HEK293 (cell line): ENCODE data around the gene NEIL3.

Source experiments
- CTCF ChIA-PET: fragments of 350-600 bp; formaldehyde crosslinking; extraction: SDS; loops from one replicate; lab custom pipeline; 2021; ENCODE audit warnings: antibody characterized with exemption; lab: Yijun Ruan, JAX
- POLR2A ChIA-PET: fragments of 300-600 bp; formaldehyde crosslinking; extraction: SDS; loops from one replicate; lab custom pipeline; 2020; ENCODE audit warnings: antibody characterized with exemption, inconsistent platforms; lab: Yijun Ruan, JAX
- H3K27ac ChIP-seq: fragments of 200-500 bp; sonication (Bioruptor generic); 2 replicates; pipeline ENCODE4 v1.5.1; 2014; ENCODE audit warnings: low read depth, low read length, control low read depth, inconsistent platforms; ENCODE audit errors: extremely low read depth
- H3K36me3 ChIP-seq, 2 experiments: fragments of 200-500 bp in 1 of 2; sonication (Bioruptor generic) in 1 of 2; 1 replicate in 1 of 2; 2 replicates in 1 of 2; pipeline ENCODE4 v1.5.1; 2014 to 2017; ENCODE audit warnings: inconsistent platforms in 2 of 2, low read length in 2 of 2; ENCODE audit not compliant: control insufficient read depth in 2 of 2, insufficient read depth in 1 of 2
- H3K4me1 ChIP-seq: fragments of 200-500 bp; sonication (Bioruptor generic); 2 replicates; pipeline ENCODE4 v1.5.1; 2014; ENCODE audit warnings: mild to moderate bottlenecking, low read length, inconsistent platforms; ENCODE audit not compliant: control insufficient read depth, insufficient read depth
- H3K4me3 ChIP-seq: 2 replicates; pipeline ENCODE4 v1.5.1; 2011; ENCODE audit warnings: low read depth, mild to moderate bottlenecking, control low read depth, low read length, moderate library complexity
- H3K9me3 ChIP-seq: fragments of 200-500 bp; sonication (Bioruptor generic); 2 replicates; pipeline ENCODE4 v1.5.1; 2014; ENCODE audit warnings: low read depth, low read length, inconsistent platforms; ENCODE audit not compliant: control insufficient read depth, insufficient read depth
- FEZF1 ChIP-seq: fragments of 450-650 bp; formaldehyde crosslinking; IDR thresholded peaks from 2 replicates; pipeline ENCODE4 v1.5.1; 2016; ENCODE audit warnings: missing biosample characterization, missing genetic modification characterization
- HOXD13 ChIP-seq: sonication (generic); formaldehyde crosslinking; IDR thresholded peaks from 2 replicates; pipeline ENCODE4 v1.8.0; 2022; ENCODE audit warnings: missing genetic modification reagents, borderline replicate concordance
- MZF1 ChIP-seq: fragments of 450-650 bp; formaldehyde crosslinking; IDR thresholded peaks from 2 replicates; pipeline ENCODE4 v1.5.1; 2017; ENCODE audit warnings: missing biosample characterization, missing genetic modification characterization, borderline replicate concordance
- SP7 ChIP-seq: fragments of 450-650 bp; formaldehyde crosslinking; IDR thresholded peaks from 2 replicates; pipeline ENCODE4 v1.5.1; 2016; ENCODE audit warnings: missing biosample characterization, missing genetic modification characterization
- ZNF174 ChIP-seq: fragments of 450-650 bp; formaldehyde crosslinking; IDR thresholded peaks from 2 replicates; pipeline ENCODE4 v1.5.0; 2017; ENCODE audit warnings: missing biosample characterization, mild to moderate bottlenecking, missing genetic modification characterization
- ZNF175 ChIP-seq: fragments of 450-650 bp; formaldehyde crosslinking; IDR thresholded peaks from 2 replicates; pipeline ENCODE4 v1.5.1; 2016; ENCODE audit warnings: missing biosample characterization, missing genetic modification characterization
- ZNF211 ChIP-seq: fragments of 450-650 bp; formaldehyde crosslinking; IDR thresholded peaks from 2 replicates; pipeline ENCODE4 v1.5.1; 2016; ENCODE audit warnings: low read depth, missing biosample characterization, missing genetic modification characterization
- ZNF214 ChIP-seq: fragments of 450-650 bp; formaldehyde crosslinking; IDR thresholded peaks from 2 replicates; pipeline ENCODE4 v1.5.1; 2017; ENCODE audit warnings: missing biosample characterization, mild to moderate bottlenecking, missing genetic modification characterization, borderline replicate concordance
- ZNF302 ChIP-seq: fragments of 450-650 bp; formaldehyde crosslinking; IDR thresholded peaks from 2 replicates; pipeline ENCODE4 v1.5.1; 2016; ENCODE audit warnings: missing biosample characterization, missing genetic modification characterization, low read depth
- ZNF324 ChIP-seq: fragments of 450-650 bp; formaldehyde crosslinking; IDR thresholded peaks from 2 replicates; pipeline ENCODE4 v1.5.1; 2016; ENCODE audit warnings: missing biosample characterization, missing genetic modification characterization
- ZNF629 ChIP-seq: fragments of 450-650 bp; formaldehyde crosslinking; IDR thresholded peaks from 2 replicates; pipeline ENCODE4 v1.5.1; 2017; ENCODE audit warnings: missing biosample characterization, missing genetic modification characterization
- ZNF658 ChIP-seq: fragments of 450-650 bp; formaldehyde crosslinking; IDR thresholded peaks from 2 replicates; pipeline ENCODE4; 2016; ENCODE audit warnings: missing biosample characterization, missing genetic modification characterization
- ZNF747 ChIP-seq: fragments of 450-650 bp; formaldehyde crosslinking; IDR thresholded peaks from 2 replicates; pipeline ENCODE4 v1.5.1; 2016; ENCODE audit warnings: missing biosample characterization, missing genetic modification characterization
- ZNF785 ChIP-seq: fragments of 450-650 bp; formaldehyde crosslinking; IDR thresholded peaks from 2 replicates; pipeline ENCODE4 v1.5.1; 2016; ENCODE audit warnings: missing biosample characterization, missing genetic modification characterization
- ZNF792 ChIP-seq: fragments of 450-650 bp; formaldehyde crosslinking; IDR thresholded peaks from 2 replicates; pipeline ENCODE4 v1.5.1; 2016; ENCODE audit warnings: missing biosample characterization, missing genetic modification characterization
- TF ChIP-seq, protein P1 (sequence below): fragments of 450-650 bp; formaldehyde crosslinking; IDR thresholded peaks from 2 replicates; pipeline ENCODE4 v1.5.1; 2016; ENCODE audit warnings: missing biosample characterization, missing genetic modification characterization
- TF ChIP-seq, protein P2 (sequence below): fragments of 450-650 bp; formaldehyde crosslinking; IDR thresholded peaks from 2 replicates; pipeline ENCODE4 v1.5.1; 2016; ENCODE audit warnings: missing biosample characterization, missing genetic modification characterization, borderline replicate concordance
- TF ChIP-seq, protein P3 (sequence below): fragments of 450-650 bp; formaldehyde crosslinking; IDR thresholded peaks from 2 replicates; pipeline ENCODE4 v1.5.1; 2016; ENCODE audit warnings: missing biosample characterization, missing genetic modification characterization
- TF ChIP-seq, protein P4 (sequence below): fragments of 450-650 bp; formaldehyde crosslinking; IDR thresholded peaks from 2 replicates; pipeline ENCODE4 v1.5.1; 2016; ENCODE audit warnings: missing biosample characterization, missing genetic modification characterization
- TF ChIP-seq, protein P5 (sequence below): fragments of 450-650 bp; formaldehyde crosslinking; IDR thresholded peaks from 2 replicates; pipeline ENCODE4 v1.5.1; 2016; ENCODE audit warnings: missing biosample characterization, missing genetic modification characterization

NEIL3 gene

DNA sequence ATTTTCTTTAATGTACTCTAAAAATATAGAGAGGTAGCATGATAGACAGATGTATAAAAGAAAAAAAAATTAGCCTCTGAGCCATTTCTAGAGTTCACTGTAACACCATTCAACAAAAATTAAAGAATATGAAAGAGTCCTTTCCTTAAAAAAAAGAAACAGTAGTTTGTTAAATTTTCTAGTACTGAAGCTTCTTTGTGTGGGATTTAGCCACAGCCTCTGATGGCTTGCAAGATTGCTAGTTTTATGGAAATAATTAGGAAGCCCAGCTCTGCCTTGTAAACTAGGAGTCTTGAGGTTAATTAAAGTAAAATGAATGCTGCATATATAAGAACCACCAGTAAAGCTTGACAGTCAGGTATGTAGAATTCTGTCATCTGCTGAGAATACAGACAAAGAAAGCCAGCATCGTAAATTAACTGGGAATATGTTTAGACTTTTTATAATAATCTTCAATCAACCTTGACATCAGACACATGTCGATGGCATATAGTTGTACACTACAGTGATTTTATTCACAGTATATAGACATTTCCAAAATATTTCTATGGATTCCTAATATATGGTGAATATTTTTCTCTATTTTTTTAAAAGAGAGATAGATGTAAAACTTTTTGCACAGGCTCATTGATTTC, 44.8 kb upstream of the NEIL3 start:
- no peak overlapping the region for H3K4me3 ChIP-seq
- no peaks in the 10 kb centered on the region for H3K9me3 ChIP-seq
- POLR2A ChIA-PET: no interaction called here

DNA sequence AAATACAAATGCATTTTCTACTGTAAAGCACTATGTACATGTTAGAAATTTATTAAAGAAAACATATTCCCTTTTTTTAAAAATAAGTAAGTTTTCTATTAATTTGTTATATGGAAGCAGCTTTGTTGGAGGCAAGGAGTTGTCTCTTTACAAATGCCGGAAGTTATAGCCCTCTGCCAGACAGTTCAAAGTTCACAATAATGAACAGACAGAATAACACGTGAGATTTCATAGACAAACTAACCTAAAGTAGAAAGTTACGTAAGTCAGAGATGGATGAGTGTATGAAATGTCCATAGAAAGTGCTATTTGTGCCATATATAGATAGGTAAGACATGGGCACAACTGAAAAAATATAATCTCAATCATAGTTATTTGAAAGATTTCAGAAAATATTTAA, 43.9 kb upstream of the NEIL3 start:
- Histone ChIP-seq H3K4me3 (no peak overlapping the region), H3K4me1 (no peaks in the 10 kb centered on the region), H3K27ac (no peak overlapping the region), H3K36me3 (no peaks in the 10 kb centered on the region), H3K9me3 (no peaks in the 10 kb centered on the region)
- ChIA-PET POLR2A (no interaction called here), CTCF (interaction anchor here (3.0 kb wide), 1 partner anchor 16 kb away, joined by 10 read pairs; no protein-coding TSS in a partner anchor)
- TF ChIP-seq ZNF629 (tag by site-specific recombination): no peak
- TF ChIP-seq, protein P1, sequence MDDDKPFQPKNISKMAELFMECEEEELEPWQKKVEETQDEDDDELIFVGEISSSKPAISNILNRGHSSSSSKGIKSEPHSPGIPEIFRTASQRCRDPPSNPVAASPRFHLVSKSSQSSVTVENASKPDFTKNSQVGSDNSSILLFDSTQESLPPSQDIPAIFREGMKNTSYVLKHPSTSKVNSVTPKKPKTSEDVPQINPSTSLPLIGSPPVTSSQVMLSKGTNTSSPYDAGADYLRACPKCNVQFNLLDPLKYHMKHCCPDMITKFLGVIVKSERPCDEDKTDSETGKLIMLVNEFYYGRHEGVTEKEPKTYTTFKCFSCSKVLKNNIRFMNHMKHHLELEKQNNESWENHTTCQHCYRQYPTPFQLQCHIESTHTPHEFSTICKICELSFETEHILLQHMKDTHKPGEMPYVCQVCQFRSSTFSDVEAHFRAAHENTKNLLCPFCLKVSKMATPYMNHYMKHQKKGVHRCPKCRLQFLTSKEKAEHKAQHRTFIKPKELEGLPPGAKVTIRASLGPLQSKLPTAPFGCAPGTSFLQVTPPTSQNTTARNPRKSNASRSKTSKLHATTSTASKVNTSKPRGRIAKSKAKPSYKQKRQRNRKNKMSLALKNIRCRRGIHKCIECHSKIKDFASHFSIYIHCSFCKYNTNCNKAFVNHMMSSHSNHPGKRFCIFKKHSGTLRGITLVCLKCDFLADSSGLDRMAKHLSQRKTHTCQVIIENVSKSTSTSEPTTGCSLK (tag by site-specific recombination): no peak
- no peak for TF ChIP-seq SP7 (tag by site-specific recombination)
- no peak for TF ChIP-seq MZF1 (tag by site-specific recombination)
- TF ChIP-seq ZNF792 (tag by site-specific recombination): no peak
- no peak for TF ChIP-seq ZNF747 (tag by site-specific recombination)
- TF ChIP-seq, protein P2, sequence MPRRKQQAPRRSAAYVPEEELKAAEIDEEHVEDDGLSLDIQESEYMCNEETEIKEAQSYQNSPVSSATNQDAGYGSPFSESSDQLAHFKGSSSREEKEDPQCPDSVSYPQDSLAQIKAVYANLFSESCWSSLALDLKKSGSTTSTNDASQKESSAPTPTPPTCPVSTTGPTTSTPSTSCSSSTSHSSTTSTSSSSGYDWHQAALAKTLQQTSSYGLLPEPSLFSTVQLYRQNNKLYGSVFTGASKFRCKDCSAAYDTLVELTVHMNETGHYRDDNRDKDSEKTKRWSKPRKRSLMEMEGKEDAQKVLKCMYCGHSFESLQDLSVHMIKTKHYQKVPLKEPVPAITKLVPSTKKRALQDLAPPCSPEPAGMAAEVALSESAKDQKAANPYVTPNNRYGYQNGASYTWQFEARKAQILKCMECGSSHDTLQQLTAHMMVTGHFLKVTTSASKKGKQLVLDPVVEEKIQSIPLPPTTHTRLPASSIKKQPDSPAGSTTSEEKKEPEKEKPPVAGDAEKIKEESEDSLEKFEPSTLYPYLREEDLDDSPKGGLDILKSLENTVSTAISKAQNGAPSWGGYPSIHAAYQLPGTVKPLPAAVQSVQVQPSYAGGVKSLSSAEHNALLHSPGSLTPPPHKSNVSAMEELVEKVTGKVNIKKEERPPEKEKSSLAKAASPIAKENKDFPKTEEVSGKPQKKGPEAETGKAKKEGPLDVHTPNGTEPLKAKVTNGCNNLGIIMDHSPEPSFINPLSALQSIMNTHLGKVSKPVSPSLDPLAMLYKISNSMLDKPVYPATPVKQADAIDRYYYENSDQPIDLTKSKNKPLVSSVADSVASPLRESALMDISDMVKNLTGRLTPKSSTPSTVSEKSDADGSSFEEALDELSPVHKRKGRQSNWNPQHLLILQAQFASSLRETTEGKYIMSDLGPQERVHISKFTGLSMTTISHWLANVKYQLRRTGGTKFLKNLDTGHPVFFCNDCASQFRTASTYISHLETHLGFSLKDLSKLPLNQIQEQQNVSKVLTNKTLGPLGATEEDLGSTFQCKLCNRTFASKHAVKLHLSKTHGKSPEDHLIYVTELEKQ: no peak
- TF ChIP-seq ZNF214: no peak
- TF ChIP-seq ZNF174 (tag by site-specific recombination): no peak
- TF ChIP-seq ZNF324 (tag by site-specific recombination): no peak
- no peak for TF ChIP-seq ZNF658

More for the DNA sequence above, 44.8 kb upstream of the NEIL3 start:
- TF ChIP-seq, protein P3, sequence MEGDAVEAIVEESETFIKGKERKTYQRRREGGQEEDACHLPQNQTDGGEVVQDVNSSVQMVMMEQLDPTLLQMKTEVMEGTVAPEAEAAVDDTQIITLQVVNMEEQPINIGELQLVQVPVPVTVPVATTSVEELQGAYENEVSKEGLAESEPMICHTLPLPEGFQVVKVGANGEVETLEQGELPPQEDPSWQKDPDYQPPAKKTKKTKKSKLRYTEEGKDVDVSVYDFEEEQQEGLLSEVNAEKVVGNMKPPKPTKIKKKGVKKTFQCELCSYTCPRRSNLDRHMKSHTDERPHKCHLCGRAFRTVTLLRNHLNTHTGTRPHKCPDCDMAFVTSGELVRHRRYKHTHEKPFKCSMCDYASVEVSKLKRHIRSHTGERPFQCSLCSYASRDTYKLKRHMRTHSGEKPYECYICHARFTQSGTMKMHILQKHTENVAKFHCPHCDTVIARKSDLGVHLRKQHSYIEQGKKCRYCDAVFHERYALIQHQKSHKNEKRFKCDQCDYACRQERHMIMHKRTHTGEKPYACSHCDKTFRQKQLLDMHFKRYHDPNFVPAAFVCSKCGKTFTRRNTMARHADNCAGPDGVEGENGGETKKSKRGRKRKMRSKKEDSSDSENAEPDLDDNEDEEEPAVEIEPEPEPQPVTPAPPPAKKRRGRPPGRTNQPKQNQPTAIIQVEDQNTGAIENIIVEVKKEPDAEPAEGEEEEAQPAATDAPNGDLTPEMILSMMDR: no peak
- TF ChIP-seq ZNF785 (tag by site-specific recombination) (no peak), HOXD13 (CRISPR knock-in tag) (no peak), FEZF1 (tag by site-specific recombination) (no peak), ZNF324 (tag by site-specific recombination) (no peak), ZNF175 (tag by site-specific recombination) (no peak), ZNF211 (tag by site-specific recombination) (no peak), ZNF302 (tag by site-specific recombination) (no peak)
- TF ChIP-seq, protein P4, sequence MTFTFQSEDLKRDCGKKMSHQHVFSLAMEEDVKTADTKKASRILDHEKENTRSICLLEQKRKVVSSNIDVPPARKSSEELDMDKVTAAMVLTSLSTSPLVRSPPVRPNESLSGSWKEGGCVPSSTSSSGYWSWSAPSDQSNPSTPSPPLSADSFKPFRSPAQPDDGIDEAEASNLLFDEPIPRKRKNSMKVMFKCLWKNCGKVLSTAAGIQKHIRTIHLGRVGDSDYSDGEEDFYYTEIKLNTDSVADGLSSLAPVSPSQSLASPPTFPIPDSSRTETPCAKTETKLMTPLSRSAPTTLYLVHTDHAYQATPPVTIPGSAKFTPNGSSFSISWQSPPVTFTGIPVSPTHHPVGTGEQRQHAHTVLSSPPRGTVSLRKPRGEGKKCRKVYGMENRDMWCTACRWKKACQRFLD (tag by site-specific recombination): no peak
- TF ChIP-seq, protein P5, sequence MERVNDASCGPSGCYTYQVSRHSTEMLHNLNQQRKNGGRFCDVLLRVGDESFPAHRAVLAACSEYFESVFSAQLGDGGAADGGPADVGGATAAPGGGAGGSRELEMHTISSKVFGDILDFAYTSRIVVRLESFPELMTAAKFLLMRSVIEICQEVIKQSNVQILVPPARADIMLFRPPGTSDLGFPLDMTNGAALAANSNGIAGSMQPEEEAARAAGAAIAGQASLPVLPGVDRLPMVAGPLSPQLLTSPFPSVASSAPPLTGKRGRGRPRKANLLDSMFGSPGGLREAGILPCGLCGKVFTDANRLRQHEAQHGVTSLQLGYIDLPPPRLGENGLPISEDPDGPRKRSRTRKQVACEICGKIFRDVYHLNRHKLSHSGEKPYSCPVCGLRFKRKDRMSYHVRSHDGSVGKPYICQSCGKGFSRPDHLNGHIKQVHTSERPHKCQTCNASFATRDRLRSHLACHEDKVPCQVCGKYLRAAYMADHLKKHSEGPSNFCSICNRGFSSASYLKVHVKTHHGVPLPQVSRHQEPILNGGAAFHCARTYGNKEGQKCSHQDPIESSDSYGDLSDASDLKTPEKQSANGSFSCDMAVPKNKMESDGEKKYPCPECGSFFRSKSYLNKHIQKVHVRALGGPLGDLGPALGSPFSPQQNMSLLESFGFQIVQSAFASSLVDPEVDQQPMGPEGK (tag by site-specific recombination): no peak
- Histone ChIP-seq H3K27ac (no peak overlapping the region), H3K36me3 (no peaks in the 10 kb centered on the region), H3K4me1 (no peaks in the 10 kb centered on the region)
- CTCF ChIA-PET: interaction anchor here (0.7 to 3.0 kb wide), 2 partner anchors 13 to 15 kb away, joined by 4 to 10 read pairs; no protein-coding TSS in a partner anchor
